Calu3 (cell line): ENCODE data around the gene SCLY. TPM values are rescaled to one million over a fixed set of nuclear protein-coding genes. Genes with fewer than 3 reads are reported as not detected.
A peak's percentile ranks its signal among the peaks of the same experiment; 100 is the strongest.
"Not testable (repeated sequence)": the region's sequence is repeated elsewhere in the genome, so short reads cannot be mapped to it uniquely, and the experiment has no call there.

ENCODE experiments used
- BruUV-seq: library from RNA; stranded (reverse); fragments of 400-500 nt; replicated peaks from 2 replicates; lab custom pipeline; 2021; lab: Mats Ljungman, UMichigan
- CTCF ChIA-PET: fragments of 300-600 bp; sonication (Branson Sonifier 250); formaldehyde crosslinking; loops from one replicate; lab custom pipeline; 2022; ENCODE audit warnings: antibody characterized with exemption; lab: Charles Lee
- DNase-seq: peaks from one replicate; pipeline ENCODE4 v3.0.0; 2022
- H3K27ac Mint-ChIP-seq: one replicate; pipeline ENCODE4 v1.8.0; 2022; ENCODE audit warnings: mixed read lengths; ENCODE audit not compliant: unreplicated experiment
- H3K27me3 Mint-ChIP-seq: one replicate; pipeline ENCODE4 v1.8.0; 2022; ENCODE audit warnings: mixed read lengths; ENCODE audit not compliant: unreplicated experiment
- H3K36me3 Mint-ChIP-seq: one replicate; pipeline ENCODE4 v1.8.0; 2022; ENCODE audit warnings: mild to moderate bottlenecking, moderate library complexity, mixed read lengths; ENCODE audit not compliant: insufficient read depth, unreplicated experiment
- H3K4me1 Mint-ChIP-seq: one replicate; pipeline ENCODE4 v1.8.0; 2022; ENCODE audit warnings: mild to moderate bottlenecking, low read depth, mixed read lengths; ENCODE audit not compliant: unreplicated experiment
- H3K4me3 Mint-ChIP-seq: one replicate; pipeline ENCODE4 v1.8.0; 2022; ENCODE audit warnings: mild to moderate bottlenecking, low read depth, moderate library complexity, mixed read lengths; ENCODE audit not compliant: unreplicated experiment
- H3K9me3 Mint-ChIP-seq: one replicate; pipeline ENCODE4 v1.8.0; 2022; ENCODE audit warnings: low read depth, mixed read lengths; ENCODE audit not compliant: unreplicated experiment
- intact Hi-C: fragments of 100-400 bp; cut with micrococcal nuclease; formaldehyde crosslinking; loops from one replicate; pipeline ENCODE4 v1.10.0; 2022; ENCODE audit not compliant: unreplicated experiment
- total RNA-seq: library from RNA; stranded (reverse); gene quantifications from 2 replicates; pipeline ENCODE4 v1.2.3, GENCODE V29; 2022
- TF ChIP-seq, protein P1 (sequence below): fragments of 200-600 bp; IDR thresholded peaks from one replicate; pipeline ENCODE4 v1.8.0; 2022; ENCODE audit warnings: antibody characterized with exemption; ENCODE audit not compliant: unreplicated experiment

Gene SCLY
- total RNA-seq, 1 experiment from 2014 or later, result 37.5 TPM

DNA sequence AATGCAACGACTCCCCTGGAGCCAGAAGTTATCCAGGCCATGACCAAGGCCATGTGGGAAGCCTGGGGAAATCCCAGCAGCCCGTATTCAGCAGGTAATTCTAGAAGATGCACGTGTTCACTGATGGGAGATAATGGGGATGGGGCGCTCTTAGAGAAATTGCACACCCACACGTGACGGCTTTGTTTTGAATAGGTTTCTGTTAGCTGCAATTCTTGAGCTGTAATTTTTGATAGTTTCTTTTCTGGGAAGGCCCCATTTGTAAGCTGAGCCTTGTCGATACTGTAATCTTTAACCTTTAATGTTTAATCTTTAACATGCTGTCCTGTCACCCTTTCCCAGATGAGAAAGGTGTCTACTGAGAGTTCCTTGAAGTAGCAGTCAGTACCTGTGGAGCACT, 3.6 kb downstream of the SCLY start:
- peaks cover 49% of the 10 kb centered on the region for H3K4me1 Mint-ChIP-seq
- peak overlapping the region; percentile 18 for H3K4me3 Mint-ChIP-seq
- CTCF ChIA-PET, result interaction anchor here (0.5 to 1.4 kb wide), 4 partner anchors 173 to 1816 kb away, joined by 3 to 4 read pairs (median 3); no protein-coding TSS in a partner anchor
- intact Hi-C loops, result loop anchor here (5.0 kb wide), 1 partner anchor 78 kb away; no protein-coding TSS in a partner anchor
- TF ChIP-seq, protein P1, sequence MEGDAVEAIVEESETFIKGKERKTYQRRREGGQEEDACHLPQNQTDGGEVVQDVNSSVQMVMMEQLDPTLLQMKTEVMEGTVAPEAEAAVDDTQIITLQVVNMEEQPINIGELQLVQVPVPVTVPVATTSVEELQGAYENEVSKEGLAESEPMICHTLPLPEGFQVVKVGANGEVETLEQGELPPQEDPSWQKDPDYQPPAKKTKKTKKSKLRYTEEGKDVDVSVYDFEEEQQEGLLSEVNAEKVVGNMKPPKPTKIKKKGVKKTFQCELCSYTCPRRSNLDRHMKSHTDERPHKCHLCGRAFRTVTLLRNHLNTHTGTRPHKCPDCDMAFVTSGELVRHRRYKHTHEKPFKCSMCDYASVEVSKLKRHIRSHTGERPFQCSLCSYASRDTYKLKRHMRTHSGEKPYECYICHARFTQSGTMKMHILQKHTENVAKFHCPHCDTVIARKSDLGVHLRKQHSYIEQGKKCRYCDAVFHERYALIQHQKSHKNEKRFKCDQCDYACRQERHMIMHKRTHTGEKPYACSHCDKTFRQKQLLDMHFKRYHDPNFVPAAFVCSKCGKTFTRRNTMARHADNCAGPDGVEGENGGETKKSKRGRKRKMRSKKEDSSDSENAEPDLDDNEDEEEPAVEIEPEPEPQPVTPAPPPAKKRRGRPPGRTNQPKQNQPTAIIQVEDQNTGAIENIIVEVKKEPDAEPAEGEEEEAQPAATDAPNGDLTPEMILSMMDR, result no peak
- H3K9me3 Mint-ChIP-seq, result no peaks in the 10 kb centered on the region
- no TSS peak for BruUV-seq
- H3K27ac Mint-ChIP-seq, result no peak overlapping the region
- DNase-seq, result no peak
- no peaks in the 10 kb centered on the region for H3K27me3 Mint-ChIP-seq
- H3K36me3 Mint-ChIP-seq, result peaks cover 32% of the 10 kb centered on the region

DNA sequence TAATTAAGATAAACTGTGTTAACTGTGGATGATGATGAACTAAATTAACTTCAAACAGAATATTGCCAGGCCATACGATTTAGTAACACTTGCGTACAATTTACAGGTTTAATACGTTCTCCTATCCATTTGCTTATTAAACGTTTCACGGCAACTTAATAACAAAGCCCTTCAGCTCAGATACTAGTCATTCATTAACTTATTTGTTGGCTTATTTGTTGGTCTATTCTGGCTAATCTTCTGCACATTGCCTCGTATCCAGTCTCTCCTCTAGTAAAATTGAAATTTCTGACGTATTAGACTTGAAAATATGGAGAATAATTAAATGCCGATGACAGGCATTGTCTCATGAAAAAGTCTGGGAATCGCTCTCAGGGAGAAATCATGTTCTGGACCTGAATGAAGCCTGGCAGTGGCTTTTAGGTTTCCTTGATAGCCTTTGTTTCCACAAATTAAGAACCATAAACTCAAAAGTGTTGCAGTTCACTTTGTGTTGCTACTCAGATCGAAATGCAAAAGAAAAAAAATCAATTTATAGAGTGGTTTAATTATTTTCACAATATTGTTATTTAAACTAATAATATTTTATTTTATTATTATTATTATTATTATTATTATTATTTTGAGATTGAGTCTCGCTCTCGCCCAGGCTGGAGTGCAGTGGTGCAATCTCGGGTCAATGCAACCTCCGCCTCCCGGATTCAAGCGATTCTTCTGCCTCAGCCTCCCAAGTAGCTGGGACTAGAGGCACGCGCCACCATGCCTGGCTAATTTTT, 4.5 kb downstream of the SCLY start:
- Mint-ChIP-seq H3K27me3 (no peaks in the 10 kb centered on the region), H3K4me3 (no peak overlapping the region), H3K4me1 (peaks cover 40% of the 10 kb centered on the region), H3K36me3 (peaks cover 35% of the 10 kb centered on the region), H3K27ac (no peak overlapping the region), H3K9me3 (no peaks in the 10 kb centered on the region)
- BruUV-seq, result no TSS peak
- CTCF ChIA-PET, result interaction anchor here (0.5 to 1.4 kb wide), 4 partner anchors 172 to 1817 kb away, joined by 3 to 4 read pairs (median 3); no protein-coding TSS in a partner anchor
- intact Hi-C loops, result no loop called here
- TF ChIP-seq, protein P1, result no peak
- DNase-seq, result no peak

DNA sequence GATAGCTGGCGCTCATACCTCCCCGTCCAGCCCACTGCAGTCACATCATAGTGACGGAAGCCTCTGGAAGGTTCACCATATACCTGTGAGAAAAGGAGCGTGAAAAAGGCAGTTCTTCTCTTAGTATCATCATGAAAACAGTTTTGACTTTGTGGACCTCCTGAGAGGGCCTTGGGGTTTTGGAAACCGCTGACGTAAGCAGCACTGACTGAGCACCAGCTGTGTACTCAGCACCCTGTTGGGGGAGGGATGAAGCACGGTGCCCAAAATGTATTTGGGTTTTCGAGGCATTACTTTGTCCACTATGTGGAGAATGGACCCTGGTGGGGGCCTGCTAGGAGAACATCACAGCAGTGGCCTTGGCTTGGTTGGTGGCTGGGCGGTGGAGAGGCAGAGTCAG, 5.4 kb downstream of the SCLY start:
- no peak for DNase-seq
- Mint-ChIP-seq H3K4me1 (peaks cover 37% of the 10 kb centered on the region), H3K36me3 (peaks cover 27% of the 10 kb centered on the region), H3K9me3 (no peaks in the 10 kb centered on the region), H3K27me3 (no peaks in the 10 kb centered on the region), H3K4me3 (no peak overlapping the region), H3K27ac (no peak overlapping the region)
- TF ChIP-seq, protein P1, result no peak
- no TSS peak for BruUV-seq
- CTCF ChIA-PET, result no interaction called here
- intact Hi-C loops, result no loop called here

DNA sequence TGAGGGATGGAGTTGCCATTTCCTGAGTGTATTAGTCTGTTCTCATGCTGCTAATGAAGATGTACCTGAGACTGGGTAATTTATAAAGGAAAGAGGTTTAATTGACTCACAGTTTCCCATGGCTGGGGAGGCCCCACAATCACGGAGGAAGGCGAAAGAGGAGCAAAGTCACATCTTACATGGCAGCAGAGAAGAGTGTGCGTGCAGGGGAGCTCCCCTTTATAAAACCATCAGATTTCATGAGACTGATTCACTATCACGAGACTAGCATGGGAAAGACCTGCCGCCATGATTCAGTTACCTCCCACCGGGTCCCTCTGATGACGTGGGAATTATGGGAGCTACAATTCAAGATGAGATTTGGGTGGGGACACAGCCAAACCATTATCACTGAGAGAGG, 5.9 kb downstream of the SCLY start:
- not testable (repeated sequence) for H3K4me3 Mint-ChIP-seq, BruUV-seq

DNA sequence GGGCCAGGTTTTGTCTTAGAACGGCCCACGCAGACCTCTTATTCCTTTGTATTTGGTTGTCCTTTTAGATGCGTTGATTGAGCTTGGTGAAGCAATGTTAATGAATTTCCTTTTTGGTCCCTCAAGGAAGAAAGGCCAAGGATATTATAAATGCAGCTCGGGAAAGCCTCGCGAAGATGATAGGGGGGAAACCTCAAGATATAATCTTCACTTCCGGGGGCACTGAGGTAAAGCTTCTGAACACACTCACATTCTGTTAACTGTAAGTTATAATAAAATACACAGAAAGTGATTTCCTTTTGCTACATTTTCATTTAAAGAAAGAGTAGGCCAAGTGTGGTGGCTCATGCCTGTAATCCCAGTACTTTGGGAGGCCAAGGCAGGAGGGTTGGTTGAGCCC, 7.1 kb downstream of the SCLY start:
- TF ChIP-seq, protein P1, result no peak
- BruUV-seq, result no TSS peak
- H3K4me1 Mint-ChIP-seq, result peaks cover 26% of the 10 kb centered on the region
- no peak overlapping the region for H3K27ac Mint-ChIP-seq
- CTCF ChIA-PET, result no interaction called here
- intact Hi-C loops, result no loop called here
- no peak for DNase-seq
- no peak overlapping the region for H3K4me3 Mint-ChIP-seq
- H3K36me3 Mint-ChIP-seq, result peaks cover 29% of the 10 kb centered on the region
- H3K9me3 Mint-ChIP-seq, result no peaks in the 10 kb centered on the region
- no peaks in the 10 kb centered on the region for H3K27me3 Mint-ChIP-seq

More for the DNA sequence above, 5.9 kb downstream of the SCLY start:
- H3K27me3 Mint-ChIP-seq, H3K9me3 Mint-ChIP-seq, H3K27ac Mint-ChIP-seq, CTCF ChIA-PET, DNase-seq, intact Hi-C loops: not testable (repeated sequence)
- peaks cover 32% of the 10 kb centered on the region for H3K4me1 Mint-ChIP-seq
- H3K36me3 Mint-ChIP-seq, result peaks cover 27% of the 10 kb centered on the region
